HG03095 (cell line): ENCODE results near the gene DBR1.
A peak's percentile ranks its signal among the peaks of the same experiment; 100 is the strongest.
"Not testable (repeated sequence)": the region's sequence is repeated elsewhere in the genome, so short reads cannot be mapped to it uniquely, and the experiment has no call there.

Experiments used
- ATAC-seq: cut with Tn5 transposase; IDR thresholded peaks from one replicate; pipeline ENCODE4 v1.9.1; 2021; ENCODE audit warnings: moderate library complexity; ENCODE audit not compliant: unreplicated experiment

Gene DBR1

GRCh38 chr3:138187296-138188012, 12.7 kb upstream of the DBR1 start, which contains the start of gene ARMC8:
TSS of gene ARMC8 (plus strand) at chr3:138187301. CDS start at chr3:138187555, 254 bp downstream.
- peak; percentile 62 for ATAC-seq

GRCh38 chr3:138186803-138187295, 12.1 kb upstream of the DBR1 start:
- ATAC-seq = peak; percentile 88

GRCh38 chr3:138186221-138186620, 11.5 kb upstream of the DBR1 start:
- no peak for ATAC-seq

GRCh38 chr3:138184994-138185393, 10.3 kb upstream of the DBR1 start:
- no peak for ATAC-seq

- peak; percentile 70 for ATAC-seq
These were observed 5.8 kb upstream of the DBR1 start for GRCh38 chr3:138180375-138181029.

- ATAC-seq = no peak
These were observed 826 bp downstream of the DBR1 start for GRCh38 chr3:138173769-138174420.

GRCh38 chr3:138172625-138173024, 2.1 kb downstream of the DBR1 start:
- ATAC-seq = no peak

GRCh38 chr3:138165061-138165460, 9.7 kb downstream of the DBR1 start:
- no peak for ATAC-seq

GRCh38 chr3:138157743-138158142, 17.0 kb downstream of the DBR1 start:
- no peak for ATAC-seq

- no peak for ATAC-seq
These were observed 20.2 kb downstream of the DBR1 start for GRCh38 chr3:138154534-138154933.

GRCh38 chr3:138148503-138148902, 26.2 kb downstream of the DBR1 start:
- ATAC-seq = no peak

GRCh38 chr3:138142181-138142580, 32.5 kb downstream of the DBR1 start:
- ATAC-seq = not testable (repeated sequence)

- ATAC-seq = no peak
These were observed 33.8 kb downstream of the DBR1 start for GRCh38 chr3:138140940-138141339.

GRCh38 chr3:138139691-138140090, 35.0 kb downstream of the DBR1 start:
- no peak for ATAC-seq

- no peak for ATAC-seq
These were observed 36.9 kb downstream of the DBR1 start for GRCh38 chr3:138137861-138138260.

GRCh38 chr3:138136201-138136600, 38.5 kb downstream of the DBR1 start:
- ATAC-seq = no peak

- no peak for ATAC-seq
These were observed 38.9 kb downstream of the DBR1 start for GRCh38 chr3:138135833-138136194.

- no peak for ATAC-seq
These were observed 39.4 kb downstream of the DBR1 start for GRCh38 chr3:138135146-138135832.

- ATAC-seq = no peak
These were observed 42.5 kb downstream of the DBR1 start, which contains the start of gene A4GNT for GRCh38 chr3:138132239-138132638. TSS of gene A4GNT (minus strand) at chr3:138132390. CDS start at chr3:138131256, 1,134 bp downstream.

GRCh38 chr3:138127636-138128365, 46.9 kb downstream of the DBR1 start:
- no peak for ATAC-seq
